Mucosa of rectum (tissue), 2 donors: ENCODE results near the gene ASGR2.
"Not testable (repeated sequence)": the region's sequence is repeated elsewhere in the genome, so short reads cannot be mapped to it uniquely, and the experiment has no call there.

Experiments
- H3K27ac ChIP-seq, 2 donors: one replicate each; pipeline ENCODE4 v1.7.0; 2013; ENCODE audit warnings: inconsistent platforms in 2 of 2, low read depth in 2 of 2, low read length in 2 of 2
- H3K27me3 ChIP-seq, 2 donors: one replicate each; pipeline ENCODE4 v1.7.0; 2013; ENCODE audit warnings: low read length in 2 of 2; ENCODE audit not compliant: control insufficient read depth in 2 of 2, insufficient read depth in 2 of 2
- H3K36me3 ChIP-seq, 2 donors: one replicate each; pipeline ENCODE4 v1.7.0; 2013; ENCODE audit warnings: low read length in 2 of 2; ENCODE audit not compliant: control insufficient read depth in 2 of 2, insufficient read depth in 2 of 2
- H3K4me1 ChIP-seq, 2 donors: one replicate each; pipeline ENCODE4 v1.7.0; 2013; ENCODE audit warnings: low read length in 2 of 2, mild to moderate bottlenecking in 1 of 2; ENCODE audit not compliant: control insufficient read depth in 2 of 2, insufficient read depth in 2 of 2
- H3K4me3 ChIP-seq, 2 donors: one replicate each; pipeline ENCODE4 v1.7.0; 2013; ENCODE audit warnings: low read length in 2 of 2
- H3K9ac ChIP-seq, 2 donors: one replicate each; pipeline ENCODE4 v1.7.0; 2013; ENCODE audit warnings: low read length in 2 of 2, low read depth in 1 of 2, mild to moderate bottlenecking in 1 of 2
- H3K9me3 ChIP-seq, 2 donors: one replicate each; pipeline ENCODE4 v1.7.0; 2013; ENCODE audit warnings: low read length in 2 of 2; ENCODE audit not compliant: control insufficient read depth in 2 of 2
- donor health status: healthy.
- donor health status: Normal muscosa, but diverticular disease.

Gene ASGR2

DNA sequence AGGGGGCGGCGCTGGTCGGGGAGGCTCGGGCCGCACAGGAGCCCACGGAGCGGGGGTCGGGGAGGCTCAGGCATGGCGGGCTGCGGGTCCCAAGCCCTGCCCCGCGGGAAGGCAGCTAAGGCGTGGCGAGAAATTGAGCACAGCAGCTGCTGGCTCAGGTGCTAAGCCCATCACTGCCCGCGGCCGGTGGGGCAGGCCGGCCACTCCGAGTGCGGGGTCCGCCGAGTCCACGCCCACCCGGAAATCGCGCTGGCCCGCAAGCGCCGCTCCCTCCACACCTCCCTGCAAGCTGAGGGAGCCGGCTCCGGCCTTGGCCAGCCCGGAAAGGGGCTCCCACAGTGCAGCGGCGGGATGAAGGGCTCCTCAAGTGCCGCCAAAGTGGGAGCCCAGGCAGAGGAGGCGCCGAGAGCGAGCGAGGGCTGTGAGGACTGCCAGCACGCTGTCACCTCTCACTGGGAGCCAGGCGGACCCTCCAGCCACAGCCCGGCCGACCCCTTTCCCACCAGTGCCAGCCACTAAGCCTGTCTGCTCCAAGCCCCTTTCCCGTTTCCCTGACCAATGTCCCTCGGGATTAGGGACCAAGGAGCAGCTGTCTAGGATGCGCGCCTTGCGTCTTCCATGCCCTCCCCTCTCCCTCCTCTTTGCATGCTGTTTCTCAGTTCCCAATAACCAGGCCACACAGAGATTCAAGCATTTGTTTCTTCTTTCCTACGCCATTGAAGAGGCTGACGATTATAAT is 13.8 kb downstream of the ASGR2 start:
- not testable (repeated sequence) for H3K27ac ChIP-seq, H3K36me3 ChIP-seq, H3K9me3 ChIP-seq, H3K4me1 ChIP-seq, H3K9ac ChIP-seq, H3K27me3 ChIP-seq, H3K4me3 ChIP-seq

DNA sequence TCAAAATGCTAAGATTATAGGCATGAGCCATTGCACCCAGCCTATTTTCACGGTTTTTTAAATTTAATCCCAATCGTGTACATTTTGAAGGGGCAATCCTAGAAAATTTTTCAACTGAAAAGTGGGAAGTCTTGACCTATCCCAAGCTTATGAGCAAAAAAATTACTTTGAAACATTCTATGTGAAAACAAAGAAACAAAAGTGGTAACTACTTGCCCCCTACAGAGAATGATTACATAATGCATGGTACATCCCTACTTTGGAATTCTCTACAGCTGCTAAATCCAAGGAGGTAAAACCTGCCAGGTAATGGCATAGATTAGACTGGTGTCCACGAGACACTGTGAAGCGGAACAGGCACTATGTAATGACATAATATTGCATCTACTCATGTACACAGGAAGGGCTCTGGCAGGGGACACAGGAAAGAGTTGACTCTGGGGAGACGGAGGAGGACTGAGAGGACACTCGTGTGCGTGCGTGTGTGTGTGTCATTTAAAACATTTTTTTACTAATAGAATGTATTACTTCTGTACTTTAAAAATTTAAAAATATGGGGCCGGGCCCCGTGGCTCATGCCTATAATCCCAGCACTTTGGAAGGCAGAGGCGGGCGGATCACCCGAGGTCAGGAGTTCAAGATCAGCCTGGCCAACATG is 15.7 kb downstream of the ASGR2 start:
- no peaks in the 10 kb centered on the region for H3K36me3 ChIP-seq
- H3K4me3 ChIP-seq: no peak overlapping the region
- no peaks in the 10 kb centered on the region for H3K9me3 ChIP-seq
- H3K27ac ChIP-seq: no peak overlapping the region
- no peak overlapping the region for H3K9ac ChIP-seq
- H3K27me3 ChIP-seq: peaks cover 2 to 5% of the 10 kb centered on the region in 2 donors
- H3K4me1 ChIP-seq: no peaks in the 10 kb centered on the region

DNA sequence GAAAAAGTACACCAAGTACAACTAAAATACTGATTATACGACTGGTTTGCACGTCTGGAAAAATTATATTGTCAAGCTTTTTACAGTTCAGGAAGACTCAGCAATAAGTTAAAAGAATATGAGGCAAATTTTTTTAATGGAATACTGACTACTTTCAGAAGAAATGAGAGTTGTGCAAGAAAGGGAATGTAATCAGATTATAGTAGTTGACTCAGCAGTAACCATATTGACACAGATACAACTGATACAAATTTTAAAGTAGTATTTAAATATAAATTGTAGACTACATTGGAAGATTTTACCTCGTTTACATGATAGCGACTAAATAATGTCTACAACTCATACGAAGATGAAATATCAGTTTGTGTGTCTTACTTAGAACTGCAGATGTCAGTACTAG is 16.7 kb downstream of the ASGR2 start:
- Histone ChIP-seq H3K27ac (no peak overlapping the region), H3K4me1 (no peaks in the 10 kb centered on the region), H3K4me3 (no peak overlapping the region), H3K27me3 (peaks cover 2 to 3% of the 10 kb centered on the region in 2 donors), H3K9ac (no peak overlapping the region), H3K36me3 (no peaks in the 10 kb centered on the region), H3K9me3 (no peaks in the 10 kb centered on the region)

DNA sequence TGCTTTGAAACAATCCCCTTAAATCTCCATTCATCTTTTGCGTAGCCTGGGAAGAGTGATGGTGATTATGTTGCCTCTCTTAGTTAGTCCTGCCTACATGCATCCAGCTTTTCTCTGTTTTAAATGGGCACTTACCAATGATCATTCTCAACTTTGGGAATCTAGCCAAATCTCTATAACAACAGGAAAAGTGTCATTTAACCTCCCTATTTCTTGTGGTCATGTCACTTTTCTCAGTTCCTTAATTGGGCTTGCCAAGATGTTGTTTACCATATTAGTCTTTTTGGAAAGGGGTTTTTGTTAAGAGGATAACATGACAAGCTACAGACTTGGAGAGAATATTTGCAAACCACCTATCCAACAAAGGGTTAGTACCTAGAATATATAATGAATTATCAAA is 19.0 kb downstream of the ASGR2 start:
- Histone ChIP-seq H3K9me3 (no peaks in the 10 kb centered on the region), H3K9ac (no peak overlapping the region), H3K4me3 (no peak overlapping the region), H3K27ac (no peak overlapping the region), H3K36me3 (no peaks in the 10 kb centered on the region), H3K27me3 (peaks cover 0 to 2% of the 10 kb centered on the region in 2 donors), H3K4me1 (no peaks in the 10 kb centered on the region)

DNA sequence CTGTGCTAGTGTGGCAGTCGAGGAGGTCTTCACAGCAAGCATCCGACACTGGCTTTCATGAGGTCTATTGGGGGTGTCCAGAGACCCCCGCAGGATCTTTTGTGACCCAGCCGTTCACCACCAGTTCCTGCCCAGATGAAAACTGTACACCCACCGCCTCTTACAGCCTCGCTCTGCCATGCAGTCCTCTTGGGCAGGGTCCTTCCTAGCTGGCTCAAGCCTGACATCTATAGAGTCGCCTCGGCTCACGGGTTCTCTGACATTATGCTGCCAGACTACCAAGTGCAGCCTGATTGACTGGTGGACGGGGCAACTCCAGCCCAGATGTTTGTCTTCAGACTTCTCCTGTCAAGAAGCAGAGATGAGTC is 20.0 kb downstream of the ASGR2 start:
- Histone ChIP-seq H3K9me3 (no peaks in the 10 kb centered on the region), H3K27me3 (peaks cover 0 to 2% of the 10 kb centered on the region in 2 donors), H3K36me3 (no peaks in the 10 kb centered on the region), H3K4me1 (no peaks in the 10 kb centered on the region), H3K27ac (no peak overlapping the region), H3K9ac (no peak overlapping the region), H3K4me3 (no peak overlapping the region)

DNA sequence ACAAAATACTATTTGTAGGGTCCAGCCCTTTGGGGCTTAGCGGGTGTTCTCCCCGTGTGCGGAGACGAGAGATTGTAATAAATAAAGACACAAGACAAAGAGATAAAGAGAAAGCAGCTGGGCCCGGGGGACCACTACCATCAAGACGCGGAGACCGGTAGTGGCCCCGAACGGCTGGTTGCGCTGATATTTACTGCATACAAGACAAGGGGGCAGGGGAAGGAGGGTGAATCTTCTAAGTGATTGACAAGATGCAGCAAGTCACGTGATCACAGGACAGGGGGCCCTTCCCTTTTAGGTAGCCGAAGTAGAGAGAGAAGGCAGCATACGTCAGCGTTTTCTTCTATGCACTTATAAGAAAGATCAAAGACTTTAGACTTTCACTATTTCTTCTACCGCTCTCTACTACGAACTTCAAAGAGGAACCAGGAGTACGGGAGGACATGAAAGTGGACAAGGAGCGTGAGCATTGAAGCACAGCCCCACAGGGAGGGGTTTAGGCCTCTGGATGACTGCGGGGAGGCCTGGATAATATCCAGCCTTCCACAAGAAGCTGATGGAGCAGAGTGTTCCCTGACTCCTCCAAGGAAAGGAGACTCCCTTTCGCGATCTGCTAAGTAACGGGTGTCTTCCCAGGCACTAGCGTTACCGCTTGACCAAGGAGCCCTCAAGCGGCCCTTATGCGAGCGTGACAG is 23.2 kb downstream of the ASGR2 start:
- H3K9ac ChIP-seq, H3K27ac ChIP-seq, H3K4me1 ChIP-seq, H3K9me3 ChIP-seq, H3K27me3 ChIP-seq, H3K4me3 ChIP-seq, H3K36me3 ChIP-seq: not testable (repeated sequence)

DNA sequence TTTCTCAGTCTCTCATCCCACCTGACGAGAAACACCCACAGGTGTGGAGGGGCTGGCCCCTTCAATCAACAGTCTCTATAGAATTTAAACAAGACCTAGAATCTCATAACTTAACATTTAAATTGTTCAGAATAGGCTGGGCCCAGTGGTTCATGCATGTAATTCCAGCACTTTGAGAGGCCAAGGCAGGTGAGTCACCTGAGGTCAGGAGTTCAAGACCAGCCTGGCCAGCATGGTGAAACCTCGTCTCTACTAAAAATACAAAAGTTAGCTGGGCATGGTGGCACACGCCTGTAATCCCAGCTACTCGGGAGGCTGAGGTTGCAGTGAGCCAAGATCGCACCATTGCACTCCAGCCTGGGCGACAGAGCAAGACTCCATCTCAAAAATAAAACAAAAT is 25.1 kb downstream of the ASGR2 start:
- H3K4me1 ChIP-seq, H3K27me3 ChIP-seq, H3K9ac ChIP-seq, H3K9me3 ChIP-seq, H3K36me3 ChIP-seq, H3K27ac ChIP-seq, H3K4me3 ChIP-seq: not testable (repeated sequence)

DNA sequence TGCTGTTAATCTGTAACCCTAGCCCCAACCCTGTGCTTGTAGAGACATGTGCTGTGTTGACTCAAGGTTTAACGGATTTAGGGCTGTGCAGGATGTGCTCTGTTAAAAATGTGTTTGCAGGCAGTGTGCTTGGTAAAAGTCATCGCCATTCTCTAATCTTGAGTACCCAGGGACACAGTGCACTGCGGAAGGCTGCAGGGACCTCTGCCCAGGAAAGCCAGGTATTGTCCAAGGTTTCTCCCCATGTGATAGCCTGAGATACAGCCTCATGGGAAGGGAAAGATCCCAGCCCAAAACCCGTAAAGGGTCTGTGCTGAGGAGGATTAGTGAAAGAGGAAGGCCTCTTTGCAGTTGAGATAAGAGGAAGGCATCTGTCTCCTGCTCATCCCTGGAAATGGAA is 26.2 kb downstream of the ASGR2 start:
- H3K27me3 ChIP-seq, H3K9ac ChIP-seq, H3K4me3 ChIP-seq, H3K27ac ChIP-seq, H3K4me1 ChIP-seq, H3K9me3 ChIP-seq, H3K36me3 ChIP-seq: not testable (repeated sequence)

DNA sequence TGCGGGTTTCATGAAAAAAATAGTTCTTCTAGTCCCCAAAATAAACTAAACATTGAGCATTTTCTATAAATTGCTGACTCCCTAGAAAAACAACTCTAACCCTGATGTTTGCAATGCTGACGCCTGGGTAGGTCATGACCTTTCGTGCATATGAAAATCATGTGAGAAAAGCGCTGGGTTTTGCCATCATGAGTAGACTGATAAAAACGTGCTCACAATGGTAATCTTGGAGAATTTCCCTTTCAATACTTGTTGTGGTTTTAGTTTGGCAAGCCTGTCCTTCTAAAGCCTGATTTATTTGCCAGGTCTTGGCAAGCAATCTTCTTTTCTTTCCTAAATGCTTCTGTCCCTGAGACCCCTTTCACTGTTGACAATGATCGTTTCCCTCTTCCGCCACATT is 30.5 kb downstream of the ASGR2 start:
- H3K27me3 ChIP-seq: no peaks in the 10 kb centered on the region
- H3K4me1 ChIP-seq: no peaks in the 10 kb centered on the region
- H3K36me3 ChIP-seq: no peaks in the 10 kb centered on the region
- H3K4me3 ChIP-seq: no peak overlapping the region
- H3K9ac ChIP-seq: no peak overlapping the region
- H3K9me3 ChIP-seq: no peaks in the 10 kb centered on the region
- H3K27ac ChIP-seq: no peak overlapping the region

DNA sequence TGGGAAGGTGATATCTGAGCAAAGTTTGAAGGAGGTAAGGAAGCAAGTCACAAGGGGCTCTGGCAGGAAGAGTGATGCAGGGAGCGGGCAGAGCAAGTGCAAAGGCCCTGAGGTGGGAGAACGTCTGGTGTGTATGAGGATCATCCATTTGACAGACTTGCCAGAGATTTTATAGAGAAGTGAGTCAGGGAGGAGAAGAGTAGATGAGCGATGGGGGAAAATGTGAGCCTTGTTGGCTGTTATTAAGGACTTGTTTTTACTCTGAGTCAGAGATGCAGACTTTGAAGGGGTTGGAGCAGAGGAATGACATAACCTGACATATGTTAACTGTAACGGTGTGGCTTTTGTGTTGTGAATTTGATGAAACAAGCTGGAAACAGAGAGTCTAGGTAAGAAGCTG is 31.0 kb downstream of the ASGR2 start:
- Histone ChIP-seq H3K9ac (no peak overlapping the region), H3K27me3 (no peaks in the 10 kb centered on the region), H3K4me1 (no peaks in the 10 kb centered on the region), H3K9me3 (no peaks in the 10 kb centered on the region), H3K36me3 (no peaks in the 10 kb centered on the region), H3K4me3 (no peak overlapping the region), H3K27ac (no peak overlapping the region)
